ENCODE results near the gene EML6.
A peak's percentile ranks its signal among the peaks of the same experiment; 100 is the strongest.

EML6 gene

GRCh38 chr2:54708584-54709335 is 14.7 kb upstream of the EML6 start:
- no peak for DNase-seq

- DNase-seq, result no peak
These were observed 14.1 kb upstream of the EML6 start for GRCh38 chr2:54709336-54709809.

GRCh38 chr2:54710216-54710615 is 13.2 kb upstream of the EML6 start:
- no peak for DNase-seq

- DNase-seq, result no peak
These were observed 10.9 kb upstream of the EML6 start for GRCh38 chr2:54712516-54712915.

GRCh38 chr2:54714996-54715395 is 8.5 kb upstream of the EML6 start:
- DNase-seq, result no peak

- no peak for DNase-seq
These were observed 7.1 kb upstream of the EML6 start for GRCh38 chr2:54716375-54716774.

GRCh38 chr2:54720563-54720962 is 2.9 kb upstream of the EML6 start:
- DNase-seq, result no peak

- no peak for DNase-seq
These were observed 821 bp upstream of the EML6 start for GRCh38 chr2:54722641-54723040.

- no peak for DNase-seq
These were observed 616 bp downstream of the EML6 start for GRCh38 chr2:54723996-54724559.

GRCh38 chr2:54724560-54725342 is 1.3 kb downstream of the EML6 start:
- DNase-seq, result peak; percentile 32

GRCh38 chr2:54725343-54726099 is 2.1 kb downstream of the EML6 start:
- no peak for DNase-seq

GRCh38 chr2:54726431-54726830 is 3.0 kb downstream of the EML6 start:
- no peak for DNase-seq

- no peak for DNase-seq
These were observed 3.5 kb downstream of the EML6 start for GRCh38 chr2:54726940-54727339.

GRCh38 chr2:54728669-54729120 is 5.2 kb downstream of the EML6 start:
- DNase-seq, result no peak

GRCh38 chr2:54735636-54736035 is 12.2 kb downstream of the EML6 start:
- no peak for DNase-seq

- no peak for DNase-seq
These were observed 14.8 kb downstream of the EML6 start for GRCh38 chr2:54738281-54738680.

GRCh38 chr2:54740333-54740732 is 16.9 kb downstream of the EML6 start:
- DNase-seq, result no peak

GRCh38 chr2:54741250-54741649 is 17.8 kb downstream of the EML6 start:
- no peak for DNase-seq

- DNase-seq, result no peak
These were observed 26.6 kb downstream of the EML6 start for GRCh38 chr2:54750040-54750439.

GRCh38 chr2:54752439-54752838 is 29.0 kb downstream of the EML6 start:
- DNase-seq, result no peak

GRCh38 chr2:54755641-54756326 is 32.3 kb downstream of the EML6 start:
- no peak for DNase-seq

GRCh38 chr2:54757500-54757899 is 34.0 kb downstream of the EML6 start:
- DNase-seq, result no peak
